ENCODE data around the gene P3H2.

GRCh38 chr3:190014940-190015339, 105.8 kb downstream of the P3H2 start:
- TF ChIP-seq CTCF (conservative IDR thresholded peaks at IDR 0.05 in 1 of 2, IDR thresholded peaks at IDR 0.05 in 1 of 2; ENCODE audit: low read depth in 1 of 2, low read length in 2 of 2) (no peak), EZH2 (IDR thresholded peaks at IDR 0.05; ENCODE audit: low read length, missing control alignments) (no peak)
